ENCODE data around the gene TAF9.
A peak's percentile ranks its signal among the peaks of the same experiment; 100 is the strongest.
"Not testable (repeated sequence)": the region's sequence is repeated elsewhere in the genome, so short reads cannot be mapped to it uniquely, and the experiment has no call there.

TAF9 gene, protein sequence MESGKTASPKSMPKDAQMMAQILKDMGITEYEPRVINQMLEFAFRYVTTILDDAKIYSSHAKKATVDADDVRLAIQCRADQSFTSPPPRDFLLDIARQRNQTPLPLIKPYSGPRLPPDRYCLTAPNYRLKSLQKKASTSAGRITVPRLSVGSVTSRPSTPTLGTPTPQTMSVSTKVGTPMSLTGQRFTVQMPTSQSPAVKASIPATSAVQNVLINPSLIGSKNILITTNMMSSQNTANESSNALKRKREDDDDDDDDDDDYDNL

DNA sequence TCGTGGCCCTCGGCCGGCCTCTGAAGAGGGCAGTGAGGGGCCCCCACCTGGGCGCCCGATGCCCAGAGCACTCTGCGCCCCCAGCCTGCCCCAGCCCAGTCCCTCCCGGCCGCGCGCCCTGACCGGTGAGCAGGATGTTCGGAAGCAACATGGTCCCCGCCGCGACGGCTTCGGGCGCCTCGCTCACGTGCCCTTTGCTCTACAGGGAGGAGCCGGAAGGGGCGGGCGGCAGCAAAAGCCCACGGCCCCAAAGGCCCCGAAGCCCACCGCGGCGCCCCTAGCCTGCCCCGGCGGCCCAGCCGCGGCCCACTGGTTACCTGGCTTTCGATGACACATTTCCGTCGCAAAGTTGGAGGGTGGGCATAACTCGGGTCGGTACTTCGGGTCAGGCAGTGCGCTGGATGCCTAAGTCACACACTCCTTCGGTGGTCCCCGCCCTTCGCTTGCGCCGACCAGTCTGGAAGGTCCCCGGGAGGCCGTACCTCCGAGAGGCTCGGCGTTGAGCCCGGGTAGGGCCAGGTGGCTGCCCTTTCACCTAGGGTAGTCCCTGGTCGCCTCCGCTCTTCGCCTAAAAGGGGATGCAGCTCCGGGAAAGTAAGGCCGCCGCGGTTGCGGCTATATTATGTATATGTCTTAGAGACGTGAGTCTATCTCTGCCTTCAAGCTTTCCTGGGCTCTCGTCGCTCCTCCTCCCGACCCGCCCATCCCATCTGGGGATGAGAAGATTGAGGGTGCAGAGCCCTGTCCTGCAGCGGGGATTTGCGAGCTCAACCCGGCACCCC lies at the start of gene TAF9, which contains the start of the genes AK6 and RAD17:
TSS of gene TAF9 (minus strand) at position 181 of the 782 bp plus-strand sequence. CDS start 3,783 bp downstream, outside the sequence.
TSS of gene AK6 (minus strand) at position 181 of the 782 bp plus-strand sequence. CDS start at position 151, 30 bp downstream.
TSS of gene RAD17 (plus strand) at position 479 of the 782 bp plus-strand sequence. CDS start 2,391 bp downstream, outside the sequence.
- peak; percentile 88 for DNase-seq

DNA sequence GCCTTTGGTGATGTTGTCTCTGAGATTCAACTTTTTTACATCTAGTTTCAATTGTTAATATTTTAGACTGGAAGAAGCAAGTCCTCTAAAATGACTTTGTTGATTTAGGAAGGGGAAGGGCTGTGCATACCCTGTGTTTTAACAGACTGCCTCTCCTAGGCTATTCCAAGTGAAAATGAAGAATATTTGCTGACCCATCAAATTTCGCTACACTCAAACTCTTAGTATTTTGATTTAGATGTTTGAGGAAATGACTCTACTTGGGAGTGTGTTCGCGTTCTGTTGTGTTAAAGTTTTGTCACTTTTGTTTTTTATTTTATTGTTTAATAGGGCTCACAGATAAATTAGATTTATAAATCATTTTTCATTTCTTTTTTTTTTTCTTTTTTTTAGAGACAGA lies 49.2 kb upstream of the TAF9 start:
- DNase-seq, result no peak

DNA sequence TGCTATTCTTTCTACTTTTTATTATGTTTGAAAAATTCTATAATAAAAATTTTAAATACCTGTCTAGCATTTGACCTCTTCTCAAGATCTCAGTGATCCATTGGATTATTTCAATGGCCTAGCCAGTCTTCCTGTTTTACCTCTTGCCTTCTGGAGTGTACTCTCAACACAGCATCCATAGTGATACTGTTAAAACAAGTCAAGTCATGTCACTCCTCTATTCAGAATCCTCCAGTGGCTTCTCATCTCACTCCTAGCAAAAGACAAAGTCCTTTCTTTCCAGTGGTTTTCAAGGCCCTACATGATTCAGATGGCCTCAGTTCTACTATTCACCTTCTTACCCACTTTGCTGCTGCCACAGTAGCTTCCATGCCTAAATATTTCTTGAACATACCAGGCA lies 47.4 kb upstream of the TAF9 start:
- no peak for DNase-seq

DNA sequence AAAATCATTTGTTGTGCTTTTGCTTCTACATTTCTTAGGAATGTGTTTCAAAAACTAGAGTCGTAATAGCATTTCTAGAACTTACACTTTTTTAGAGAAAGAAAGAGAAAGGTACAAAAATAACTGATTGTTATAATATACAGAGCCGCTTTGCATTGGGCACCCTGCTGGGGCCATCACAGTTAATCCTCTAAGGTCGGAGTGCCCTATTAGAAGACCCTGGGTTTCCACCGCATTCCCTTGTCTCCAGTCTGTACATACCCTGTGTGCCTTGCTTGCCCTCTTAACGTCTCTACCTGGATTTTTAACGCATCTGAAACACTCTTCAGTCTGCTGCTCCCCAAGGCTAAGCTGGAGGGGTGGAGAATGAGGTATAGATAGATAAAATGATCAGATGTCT lies 46.9 kb upstream of the TAF9 start:
- no peak for DNase-seq

DNA sequence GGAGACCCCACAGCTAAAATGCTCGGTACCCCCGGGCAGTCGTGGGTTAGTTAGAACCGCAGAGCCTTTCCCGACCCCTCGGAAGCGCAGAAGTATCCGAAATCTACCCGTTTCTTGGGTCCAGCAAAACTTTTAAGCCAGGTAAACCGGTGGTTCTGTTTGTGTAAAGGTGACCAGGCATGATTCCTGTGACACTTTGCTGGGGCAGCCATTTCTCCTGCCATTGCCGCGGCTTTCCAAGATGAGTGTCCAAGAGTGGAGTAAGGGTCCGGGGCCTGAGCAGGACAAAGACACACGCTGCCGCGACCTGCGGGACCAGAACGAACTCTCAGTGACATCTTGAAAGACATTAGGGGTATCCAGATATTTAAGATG lies 46.3 kb upstream of the TAF9 start:
- DNase-seq, result no peak

DNA sequence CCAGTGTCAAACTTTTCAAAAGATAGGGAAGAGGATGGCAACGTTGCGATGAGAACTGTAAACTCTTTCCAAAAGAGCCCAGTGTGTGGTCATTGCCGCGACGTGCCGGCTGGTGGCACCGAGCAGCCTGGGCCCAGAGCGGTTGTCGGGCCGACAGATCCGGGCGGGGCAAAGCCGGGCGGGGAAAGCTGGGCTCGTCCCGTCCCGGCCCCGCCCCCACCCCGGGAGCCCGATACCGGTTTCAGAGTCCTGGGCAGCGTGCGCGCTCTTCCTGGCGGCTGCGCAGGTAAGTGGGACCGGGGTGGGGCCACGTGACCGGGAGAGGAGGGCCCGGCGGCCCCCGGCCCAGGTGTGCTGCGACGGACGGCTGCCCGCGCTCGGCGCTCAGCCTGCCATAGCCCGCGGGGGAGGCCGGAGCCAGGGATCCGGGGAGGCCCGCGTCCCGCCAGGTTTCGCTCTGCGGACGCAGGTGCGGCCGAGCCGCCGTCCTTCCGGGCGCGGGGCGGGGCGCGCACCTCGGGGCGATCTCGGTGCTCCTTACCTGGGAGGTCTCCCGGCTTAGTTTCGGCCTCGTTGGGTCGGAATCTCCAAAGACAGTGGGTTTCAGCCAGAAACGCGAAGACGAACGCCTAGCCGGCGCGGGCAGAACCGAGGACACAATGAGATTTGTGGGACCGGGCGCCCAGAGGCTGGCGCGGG lies 45.7 kb upstream of the TAF9 start, which contains the start of gene MARVELD2:
TSS of gene MARVELD2 (plus strand) at position 232 of the 699 bp plus-strand sequence. CDS start 4,270 bp downstream, outside the sequence.
- DNase-seq, result peak; percentile 13

DNA sequence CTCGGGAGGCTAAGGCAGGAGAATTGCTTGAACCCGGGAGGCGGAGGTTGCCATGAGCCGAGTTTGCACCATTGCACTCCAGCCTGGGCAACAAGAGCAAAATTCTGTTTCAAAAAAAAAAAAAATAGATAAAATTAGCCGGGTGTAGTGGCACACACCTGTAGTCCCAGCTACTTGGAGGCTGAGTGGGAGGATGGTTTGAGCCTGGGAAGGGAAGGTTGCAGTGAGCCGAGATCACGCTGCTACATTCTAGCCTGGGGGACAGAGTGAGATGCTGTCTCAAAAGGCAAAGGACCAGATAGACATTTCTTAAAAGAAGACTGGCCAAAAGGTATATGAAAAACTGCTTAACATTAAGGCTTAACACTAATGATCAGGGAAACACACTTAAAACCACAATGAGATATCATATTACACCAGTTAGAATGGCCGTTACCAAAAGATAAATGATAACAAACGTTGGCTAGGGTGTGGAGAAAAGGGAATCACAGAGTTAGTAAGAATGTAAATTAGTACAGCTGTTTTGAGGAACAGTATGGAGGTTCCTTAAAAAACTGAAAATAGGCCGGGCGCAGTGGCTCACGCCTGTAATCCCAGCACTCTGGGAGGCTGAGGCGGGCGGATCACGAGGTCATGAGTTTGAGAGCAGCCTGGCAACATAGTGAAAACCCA lies 35.5 kb upstream of the TAF9 start:
- no peak for DNase-seq

DNA sequence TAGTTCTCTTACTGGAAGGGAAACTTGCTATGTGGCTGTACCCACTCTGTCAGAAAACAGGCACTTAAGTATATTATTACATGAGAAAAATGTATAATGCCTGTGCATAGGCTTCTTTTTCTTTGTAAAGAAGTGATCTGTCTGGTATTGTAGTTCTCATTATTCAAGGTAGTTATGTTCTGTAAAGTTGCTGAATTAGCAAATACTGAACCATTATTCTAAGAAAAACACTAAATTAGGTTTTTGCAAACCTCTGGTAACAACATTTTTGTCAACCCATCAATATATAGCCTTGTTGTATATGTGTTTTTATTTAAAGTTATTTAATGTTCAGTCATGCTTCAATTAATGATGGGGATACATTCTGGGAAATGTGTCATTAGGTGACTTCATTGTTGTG lies 9.1 kb upstream of the TAF9 start:
- no peak for DNase-seq

DNA sequence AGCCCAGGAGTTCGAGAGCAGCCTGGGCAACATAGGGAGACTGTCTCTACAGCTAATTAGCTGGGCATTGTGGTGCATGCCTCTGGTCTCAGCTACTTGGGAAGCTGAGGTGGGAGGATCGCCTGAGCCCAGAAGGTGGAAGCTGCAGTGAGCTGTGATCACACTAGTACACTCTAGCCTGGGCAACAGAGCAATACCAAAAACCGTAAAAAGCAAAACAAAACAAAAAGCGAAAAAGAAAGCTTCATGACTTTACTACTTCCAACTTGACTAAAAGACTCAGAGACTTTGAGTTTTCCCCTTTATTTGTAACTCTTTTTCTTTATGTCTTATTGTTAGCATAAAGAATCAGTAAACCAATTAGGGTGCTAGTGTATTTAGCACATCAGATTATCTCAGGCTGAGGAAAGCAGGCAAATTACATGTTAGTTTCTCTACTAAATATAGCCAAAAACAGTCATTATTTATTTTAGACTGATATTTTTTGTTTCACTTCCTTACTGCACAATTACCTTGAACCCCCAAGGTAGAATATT lies 5.7 kb upstream of the TAF9 start:
- no peak for DNase-seq

DNA sequence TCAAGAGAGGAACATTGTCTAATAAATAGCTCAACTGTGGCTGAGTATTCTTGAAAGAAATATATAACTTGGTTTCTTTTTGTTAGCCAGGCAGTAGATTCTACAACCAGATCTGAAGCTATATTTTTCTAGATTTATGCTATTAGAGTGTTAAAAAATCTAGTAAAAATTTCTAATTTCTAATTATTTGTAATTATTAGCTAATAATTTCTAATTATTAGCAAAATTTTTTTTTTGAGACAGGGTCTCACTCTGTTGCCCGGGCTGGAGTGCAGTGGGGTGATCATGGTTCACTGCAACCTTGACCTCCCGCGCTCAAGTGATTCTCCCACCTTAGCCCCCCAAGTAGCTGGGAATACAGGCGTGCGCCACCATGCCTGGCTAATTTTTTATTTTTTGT lies 3.1 kb upstream of the TAF9 start:
- DNase-seq, result no peak

DNA sequence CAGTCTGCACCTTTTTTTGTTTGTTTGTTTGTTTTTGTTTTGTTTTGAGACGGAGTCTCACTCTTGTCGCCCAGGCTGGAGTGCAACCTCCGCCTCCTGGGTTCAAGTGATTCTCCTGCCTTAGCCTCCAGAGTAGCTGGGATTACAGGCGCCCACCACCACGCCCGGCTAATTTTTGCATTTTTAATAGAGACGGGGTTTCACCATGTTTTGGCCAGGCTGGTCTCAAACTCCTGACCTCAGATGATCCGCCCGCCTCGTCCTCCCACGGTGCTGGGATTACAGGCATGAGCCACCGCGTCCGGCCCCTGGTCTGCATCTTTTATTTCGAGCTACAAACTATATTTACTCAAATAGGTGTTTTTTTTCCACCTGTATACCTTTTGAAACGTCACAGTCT lies 1.0 kb upstream of the TAF9 start:
- not testable (repeated sequence) for DNase-seq

DNA sequence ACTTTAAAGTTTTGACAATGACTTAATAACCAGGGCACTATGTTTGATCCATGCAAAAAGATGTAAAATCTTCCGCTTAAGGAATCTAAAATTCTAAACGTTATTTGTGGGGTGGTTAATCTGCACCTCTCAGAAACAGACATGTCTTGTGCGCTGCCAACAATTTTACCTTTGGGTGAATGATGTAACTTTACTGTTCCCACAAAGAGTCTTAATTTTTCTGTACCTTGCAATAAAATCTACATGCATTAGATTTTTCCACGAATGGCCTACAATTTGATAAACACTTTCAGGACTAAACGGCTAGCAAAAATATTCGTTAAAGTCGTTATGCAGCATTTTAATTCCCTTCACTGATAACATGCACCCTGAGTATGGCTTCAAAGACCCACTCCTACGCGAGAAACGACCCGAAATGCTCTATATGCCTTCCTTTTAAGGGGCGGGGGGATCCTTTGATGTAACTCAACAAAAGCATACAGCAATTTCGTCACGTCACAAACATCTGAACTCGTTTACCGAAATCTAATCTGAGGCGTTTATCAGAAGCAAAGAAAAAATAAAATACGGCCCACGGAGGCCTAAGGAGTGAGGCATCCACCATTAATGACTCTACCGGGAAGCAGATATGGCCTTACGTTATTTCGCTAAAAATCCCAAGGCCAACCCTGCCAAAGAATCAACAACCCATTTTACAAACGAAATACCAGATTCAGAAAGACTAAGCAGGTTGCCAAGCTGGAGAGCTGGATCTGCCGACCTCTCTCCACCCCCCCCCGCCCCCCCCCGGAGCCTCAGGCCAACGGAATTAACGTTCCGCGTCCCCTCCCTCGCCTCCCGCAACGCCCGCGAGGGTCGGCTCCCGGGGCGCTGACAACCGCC lies 621 bp downstream of the TAF9 start:
- DNase-seq, result no peak

DNA sequence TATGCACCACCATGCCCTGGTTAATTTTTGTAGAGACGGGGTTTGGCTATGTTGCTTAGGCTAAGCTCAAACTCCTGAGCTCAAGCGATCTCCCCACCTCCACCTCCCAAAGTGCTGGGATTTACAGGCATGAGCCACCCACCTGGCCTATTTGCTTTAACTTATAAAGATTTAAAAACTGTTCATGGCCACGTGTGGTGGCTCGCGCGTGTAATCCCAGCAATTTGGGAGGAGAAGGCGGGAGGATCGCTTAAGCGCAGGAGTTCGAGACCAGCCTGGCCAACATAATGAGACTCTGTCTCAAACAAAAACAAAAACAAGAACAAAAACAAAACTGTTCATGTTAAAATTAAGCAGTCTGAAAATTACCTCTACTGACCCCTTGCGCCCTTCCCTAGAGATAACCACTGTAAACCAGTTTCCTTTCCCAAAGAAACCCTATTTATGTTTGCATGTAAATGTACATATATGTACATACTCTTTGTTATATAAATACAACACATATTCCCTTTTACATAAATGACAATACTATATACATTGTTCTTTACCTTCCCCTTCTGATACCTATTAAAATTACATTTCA lies 1.5 kb downstream of the TAF9 start:
- no peak for DNase-seq

DNA sequence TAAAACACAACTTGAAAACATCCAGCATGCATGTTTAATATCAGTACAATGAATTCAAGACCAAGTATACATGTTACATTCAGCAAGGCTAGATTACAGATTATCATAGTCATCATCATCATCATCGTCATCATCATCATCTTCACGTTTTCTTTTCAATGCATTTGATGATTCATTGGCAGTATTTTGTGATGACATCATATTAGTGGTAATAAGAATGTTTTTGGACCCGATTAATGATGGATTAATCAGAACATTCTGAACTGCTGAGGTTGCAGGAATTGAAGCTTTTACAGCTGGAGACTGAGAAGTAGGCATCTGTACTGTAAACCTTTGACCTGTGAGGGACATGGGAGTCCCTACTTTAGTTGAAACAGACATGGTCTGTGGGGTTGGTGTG lies 4.5 kb downstream of the TAF9 start:
- DNase-seq, result no peak

DNA sequence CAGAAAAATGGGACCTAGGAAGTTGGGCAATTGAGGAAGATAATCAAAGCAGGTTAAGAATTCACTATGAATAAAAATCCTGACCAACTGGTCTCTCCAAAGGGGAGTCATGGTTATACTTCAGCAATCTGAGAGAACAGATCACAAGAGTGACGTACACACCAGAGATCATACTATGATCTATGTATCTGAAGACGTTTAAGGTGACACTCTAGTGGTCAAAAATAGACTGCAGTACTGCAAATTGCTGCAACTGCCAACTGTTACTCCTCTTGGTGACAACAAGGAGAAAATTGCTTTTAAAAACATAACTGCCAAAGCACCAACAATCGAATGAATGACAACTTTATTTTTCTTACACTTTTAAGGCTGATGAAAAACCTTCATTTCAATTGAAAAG lies 4.9 kb downstream of the TAF9 start:
- DNase-seq, result no peak

DNA sequence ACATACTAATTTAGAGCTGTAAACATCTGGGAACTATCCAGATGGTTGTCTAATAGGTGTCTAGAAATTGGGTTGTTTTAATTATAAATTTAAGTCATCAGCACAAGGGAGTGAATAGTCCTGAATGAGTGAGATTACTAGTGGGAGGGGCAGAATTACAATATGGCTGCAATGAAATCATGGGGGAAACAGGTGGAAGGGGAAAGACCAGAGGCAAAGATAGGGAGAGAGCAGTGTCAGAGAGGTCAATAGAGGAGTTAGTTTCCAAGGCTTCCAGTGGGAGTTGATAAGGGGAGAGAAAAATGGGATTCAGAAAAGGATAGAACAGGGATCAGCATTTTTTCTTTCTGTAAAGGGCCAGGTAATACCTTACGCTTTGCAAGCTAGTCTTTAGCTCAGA lies 8.9 kb downstream of the TAF9 start:
- no peak for DNase-seq

DNA sequence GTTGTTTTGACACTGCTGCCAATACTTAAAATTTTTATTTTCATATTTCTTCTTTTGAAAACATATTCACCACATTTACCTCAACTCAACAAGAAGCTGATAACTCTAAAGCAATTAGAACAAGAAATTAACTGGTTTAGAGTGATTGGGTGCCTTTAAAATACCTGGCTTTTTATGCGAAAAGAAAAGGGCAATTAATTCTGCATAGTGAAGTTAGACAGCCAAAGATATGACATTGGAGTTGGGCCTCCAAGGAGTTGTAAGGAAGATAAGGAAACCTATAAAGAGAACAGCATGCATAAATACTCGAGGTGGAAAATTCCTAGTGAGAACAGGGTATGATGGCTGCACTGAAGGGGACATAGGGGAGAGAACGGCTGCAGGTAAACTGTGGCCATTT lies 9.6 kb downstream of the TAF9 start:
- no peak for DNase-seq

DNA sequence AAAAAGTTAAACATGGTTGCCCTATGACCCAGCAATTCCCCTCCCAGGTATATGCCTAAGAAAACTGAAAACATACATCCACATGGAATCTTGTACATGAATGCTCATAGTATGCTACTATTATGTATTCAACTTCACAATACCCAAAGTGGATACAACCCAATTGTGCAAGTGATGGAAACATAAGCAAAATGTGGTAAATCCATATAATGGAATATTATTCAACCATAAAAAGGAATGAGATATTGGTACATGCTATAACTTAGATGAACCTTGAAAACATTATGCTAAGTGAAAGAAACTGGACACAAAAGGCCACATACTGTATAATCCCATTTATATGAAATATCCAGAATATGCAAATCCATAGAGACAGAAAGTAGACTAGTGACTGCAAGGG lies 18.7 kb downstream of the TAF9 start:
- DNase-seq, result no peak

DNA sequence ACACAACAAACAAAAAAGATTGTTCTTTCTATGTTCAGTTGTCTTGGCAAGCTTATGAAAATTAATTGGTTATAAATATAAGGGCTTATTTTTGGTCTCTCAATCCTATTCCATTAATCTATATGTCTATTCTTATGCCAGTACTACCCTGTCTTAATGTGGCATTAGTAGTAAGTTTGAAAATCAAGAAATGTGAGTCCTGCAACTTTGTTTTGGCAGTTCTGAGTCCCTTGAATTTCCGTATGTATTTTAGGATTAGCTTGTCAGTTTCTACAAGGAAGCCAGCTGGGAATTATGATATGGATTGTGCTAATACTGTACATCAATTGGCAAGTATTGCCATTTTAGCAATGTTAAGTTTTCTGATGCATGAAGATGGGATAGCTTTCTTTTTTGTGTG lies 26.2 kb downstream of the TAF9 start:
- no peak for DNase-seq

DNA sequence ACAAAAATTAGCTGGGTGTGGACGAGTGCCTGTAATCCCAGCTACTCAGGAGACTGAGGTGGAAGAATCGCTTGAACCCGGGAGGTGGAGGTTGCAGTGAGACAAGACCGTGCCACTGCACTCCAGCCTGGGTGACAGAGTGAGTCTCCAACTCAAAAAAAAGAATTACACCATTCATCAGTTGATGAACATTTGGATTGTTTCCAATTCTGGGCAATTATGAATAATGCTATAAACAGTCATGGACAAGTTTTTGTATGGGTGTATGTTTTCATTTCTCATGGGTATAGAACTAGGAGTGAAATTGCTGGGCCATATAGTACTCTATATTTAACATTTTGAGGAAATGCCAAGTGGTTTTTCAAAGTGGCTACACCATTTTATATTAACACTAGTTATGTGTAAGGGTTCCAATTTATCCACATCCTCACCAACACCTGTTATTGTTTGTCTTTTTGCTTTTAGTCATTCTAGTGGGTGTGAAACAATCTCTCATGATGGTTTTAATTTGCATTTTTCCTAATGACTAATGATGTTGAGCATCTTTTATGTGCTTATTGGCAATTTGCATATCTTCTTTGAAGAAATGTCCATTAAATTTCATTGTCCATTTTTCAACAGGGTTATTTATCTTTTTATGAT lies 27.7 kb downstream of the TAF9 start:
- no peak for DNase-seq
